ENCODE data around the gene PPP1R2C. TPM values are rescaled to one million over a fixed set of nuclear protein-coding genes. Genes with fewer than 3 reads are reported as not detected.

PPP1R2C gene
- total and polyA plus RNA-seq, 2 experiments from 2014 or later = not detected

DNA sequence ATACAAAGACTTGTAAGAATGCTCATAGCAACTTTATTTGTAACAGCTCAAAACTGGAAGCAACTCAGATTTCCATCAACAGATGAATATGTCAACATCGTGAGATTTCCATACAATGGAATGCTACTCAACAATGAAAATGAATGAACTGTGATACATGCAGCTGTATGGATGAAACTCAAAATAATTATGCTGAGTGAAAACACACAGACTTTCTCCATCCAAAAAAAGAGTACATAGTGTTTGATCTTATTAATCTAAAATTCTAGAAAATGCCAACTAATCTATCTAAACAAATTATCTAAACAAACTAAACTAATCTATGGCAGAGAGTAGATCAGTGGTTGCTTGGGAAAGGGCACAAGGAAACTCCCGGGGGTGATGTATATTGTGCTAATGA lies 42.7 kb downstream of the PPP1R2C start:
- Histone ChIP-seq H4K20me1 (replicated peaks; ENCODE audit: insufficient read depth) (no peaks in the 10 kb centered on the region), H3K4me3 (no peak overlapping the region), H3K27me3 (ENCODE audit: insufficient read depth) (no peaks in the 10 kb centered on the region), H3K27ac (ENCODE audit: low read depth) (no peak overlapping the region), H2AFZ (no peak overlapping the region), H3F3A (replicated peaks; ENCODE audit: low read depth) (no peaks in the 10 kb centered on the region), H3K4me1 (ENCODE audit: insufficient read depth) (no peaks in the 10 kb centered on the region), H3K4me2 (no peak overlapping the region), H3K79me2 (replicated peaks; ENCODE audit: insufficient read depth) (no peaks in the 10 kb centered on the region), H3K9me2 (ENCODE audit: insufficient read depth) (no peaks in the 10 kb centered on the region), H3K36me3 (ENCODE audit: insufficient read depth) (no peaks in the 10 kb centered on the region)
- TF ChIP-seq, protein P1, sequence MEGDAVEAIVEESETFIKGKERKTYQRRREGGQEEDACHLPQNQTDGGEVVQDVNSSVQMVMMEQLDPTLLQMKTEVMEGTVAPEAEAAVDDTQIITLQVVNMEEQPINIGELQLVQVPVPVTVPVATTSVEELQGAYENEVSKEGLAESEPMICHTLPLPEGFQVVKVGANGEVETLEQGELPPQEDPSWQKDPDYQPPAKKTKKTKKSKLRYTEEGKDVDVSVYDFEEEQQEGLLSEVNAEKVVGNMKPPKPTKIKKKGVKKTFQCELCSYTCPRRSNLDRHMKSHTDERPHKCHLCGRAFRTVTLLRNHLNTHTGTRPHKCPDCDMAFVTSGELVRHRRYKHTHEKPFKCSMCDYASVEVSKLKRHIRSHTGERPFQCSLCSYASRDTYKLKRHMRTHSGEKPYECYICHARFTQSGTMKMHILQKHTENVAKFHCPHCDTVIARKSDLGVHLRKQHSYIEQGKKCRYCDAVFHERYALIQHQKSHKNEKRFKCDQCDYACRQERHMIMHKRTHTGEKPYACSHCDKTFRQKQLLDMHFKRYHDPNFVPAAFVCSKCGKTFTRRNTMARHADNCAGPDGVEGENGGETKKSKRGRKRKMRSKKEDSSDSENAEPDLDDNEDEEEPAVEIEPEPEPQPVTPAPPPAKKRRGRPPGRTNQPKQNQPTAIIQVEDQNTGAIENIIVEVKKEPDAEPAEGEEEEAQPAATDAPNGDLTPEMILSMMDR (conservative IDR thresholded peaks at IDR 0.05; ENCODE audit: low read depth in 2 of 2) = no peak
- TF ChIP-seq, protein P2, sequence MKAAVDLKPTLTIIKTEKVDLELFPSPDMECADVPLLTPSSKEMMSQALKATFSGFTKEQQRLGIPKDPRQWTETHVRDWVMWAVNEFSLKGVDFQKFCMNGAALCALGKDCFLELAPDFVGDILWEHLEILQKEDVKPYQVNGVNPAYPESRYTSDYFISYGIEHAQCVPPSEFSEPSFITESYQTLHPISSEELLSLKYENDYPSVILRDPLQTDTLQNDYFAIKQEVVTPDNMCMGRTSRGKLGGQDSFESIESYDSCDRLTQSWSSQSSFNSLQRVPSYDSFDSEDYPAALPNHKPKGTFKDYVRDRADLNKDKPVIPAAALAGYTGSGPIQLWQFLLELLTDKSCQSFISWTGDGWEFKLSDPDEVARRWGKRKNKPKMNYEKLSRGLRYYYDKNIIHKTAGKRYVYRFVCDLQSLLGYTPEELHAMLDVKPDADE (IDR thresholded peaks at IDR 0.05) = no peak
- TF ChIP-seq ZNF331 (CRISPR knock-in tag; IDR thresholded peaks at IDR 0.05; ENCODE audit: low read depth) (no peak), STAT1 (IDR thresholded peaks at IDR 0.05; ENCODE audit: unreplicated experiment) (no peak), POLR2AphosphoS5 (IDR thresholded peaks at IDR 0.05; ENCODE audit: low read depth) (no peak), CREB1 (CRISPR knock-in tag; IDR thresholded peaks at IDR 0.05; ENCODE audit: low read depth) (no peak), JUNB (IDR thresholded peaks at IDR 0.05; ENCODE audit: unreplicated experiment) (no peak), EZH2 (IDR thresholded peaks at IDR 0.05; ENCODE audit: low read depth, unreplicated experiment) (no peak), EZH2phosphoT487 (IDR thresholded peaks at IDR 0.05; ENCODE audit: unreplicated experiment) (no peak), NANOG (IDR thresholded peaks at IDR 0.05; ENCODE audit: borderline replicate concordance) (no peak), ZNF114 (CRISPR knock-in tag; IDR thresholded peaks at IDR 0.05) (no peak)
- TF ChIP-seq, protein P3, sequence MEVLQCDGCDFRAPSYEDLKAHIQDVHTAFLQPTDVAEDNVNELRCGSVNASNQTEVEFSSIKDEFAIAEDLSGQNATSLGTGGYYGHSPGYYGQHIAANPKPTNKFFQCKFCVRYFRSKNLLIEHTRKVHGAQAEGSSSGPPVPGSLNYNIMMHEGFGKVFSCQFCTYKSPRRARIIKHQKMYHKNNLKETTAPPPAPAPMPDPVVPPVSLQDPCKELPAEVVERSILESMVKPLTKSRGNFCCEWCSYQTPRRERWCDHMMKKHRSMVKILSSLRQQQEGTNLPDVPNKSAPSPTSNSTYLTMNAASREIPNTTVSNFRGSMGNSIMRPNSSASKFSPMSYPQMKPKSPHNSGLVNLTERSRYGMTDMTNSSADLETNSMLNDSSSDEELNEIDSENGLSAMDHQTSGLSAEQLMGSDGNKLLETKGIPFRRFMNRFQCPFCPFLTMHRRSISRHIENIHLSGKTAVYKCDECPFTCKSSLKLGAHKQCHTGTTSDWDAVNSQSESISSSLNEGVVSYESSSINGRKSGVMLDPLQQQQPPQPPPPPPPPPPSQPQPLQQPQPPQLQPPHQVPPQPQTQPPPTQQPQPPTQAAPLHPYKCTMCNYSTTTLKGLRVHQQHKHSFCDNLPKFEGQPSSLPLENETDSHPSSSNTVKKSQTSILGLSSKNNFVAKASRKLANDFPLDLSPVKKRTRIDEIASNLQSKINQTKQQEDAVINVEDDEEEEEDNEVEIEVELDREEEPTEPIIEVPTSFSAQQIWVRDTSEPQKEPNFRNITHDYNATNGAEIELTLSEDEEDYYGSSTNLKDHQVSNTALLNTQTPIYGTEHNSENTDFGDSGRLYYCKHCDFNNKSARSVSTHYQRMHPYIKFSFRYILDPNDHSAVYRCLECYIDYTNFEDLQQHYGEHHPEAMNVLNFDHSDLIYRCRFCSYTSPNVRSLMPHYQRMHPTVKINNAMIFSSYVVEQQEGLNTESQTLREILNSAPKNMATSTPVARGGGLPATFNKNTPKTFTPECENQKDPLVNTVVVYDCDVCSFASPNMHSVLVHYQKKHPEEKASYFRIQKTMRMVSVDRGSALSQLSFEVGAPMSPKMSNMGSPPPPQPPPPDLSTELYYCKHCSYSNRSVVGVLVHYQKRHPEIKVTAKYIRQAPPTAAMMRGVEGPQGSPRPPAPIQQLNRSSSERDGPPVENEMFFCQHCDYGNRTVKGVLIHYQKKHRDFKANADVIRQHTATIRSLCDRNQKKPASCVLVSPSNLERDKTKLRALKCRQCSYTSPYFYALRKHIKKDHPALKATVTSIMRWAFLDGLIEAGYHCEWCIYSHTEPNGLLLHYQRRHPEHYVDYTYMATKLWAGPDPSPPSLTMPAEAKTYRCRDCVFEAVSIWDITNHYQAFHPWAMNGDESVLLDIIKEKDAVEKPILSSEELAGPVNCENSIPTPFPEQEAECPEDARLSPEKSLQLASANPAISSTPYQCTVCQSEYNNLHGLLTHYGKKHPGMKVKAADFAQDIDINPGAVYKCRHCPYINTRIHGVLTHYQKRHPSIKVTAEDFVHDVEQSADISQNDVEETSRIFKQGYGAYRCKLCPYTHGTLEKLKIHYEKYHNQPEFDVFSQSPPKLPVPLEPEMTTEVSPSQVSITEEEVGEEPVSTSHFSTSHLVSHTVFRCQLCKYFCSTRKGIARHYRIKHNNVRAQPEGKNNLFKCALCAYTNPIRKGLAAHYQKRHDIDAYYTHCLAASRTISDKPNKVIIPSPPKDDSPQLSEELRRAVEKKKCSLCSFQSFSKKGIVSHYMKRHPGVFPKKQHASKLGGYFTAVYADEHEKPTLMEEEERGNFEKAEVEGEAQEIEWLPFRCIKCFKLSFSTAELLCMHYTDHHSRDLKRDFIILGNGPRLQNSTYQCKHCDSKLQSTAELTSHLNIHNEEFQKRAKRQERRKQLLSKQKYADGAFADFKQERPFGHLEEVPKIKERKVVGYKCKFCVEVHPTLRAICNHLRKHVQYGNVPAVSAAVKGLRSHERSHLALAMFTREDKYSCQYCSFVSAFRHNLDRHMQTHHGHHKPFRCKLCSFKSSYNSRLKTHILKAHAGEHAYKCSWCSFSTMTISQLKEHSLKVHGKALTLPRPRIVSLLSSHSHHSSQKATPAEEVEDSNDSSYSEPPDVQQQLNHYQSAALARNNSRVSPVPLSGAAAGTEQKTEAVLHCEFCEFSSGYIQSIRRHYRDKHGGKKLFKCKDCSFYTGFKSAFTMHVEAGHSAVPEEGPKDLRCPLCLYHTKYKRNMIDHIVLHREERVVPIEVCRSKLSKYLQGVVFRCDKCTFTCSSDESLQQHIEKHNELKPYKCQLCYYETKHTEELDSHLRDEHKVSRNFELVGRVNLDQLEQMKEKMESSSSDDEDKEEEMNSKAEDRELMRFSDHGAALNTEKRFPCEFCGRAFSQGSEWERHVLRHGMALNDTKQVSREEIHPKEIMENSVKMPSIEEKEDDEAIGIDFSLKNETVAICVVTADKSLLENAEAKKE (CRISPR knock-in tag; IDR thresholded peaks at IDR 0.05) = no peak
- TF ChIP-seq, protein P4, sequence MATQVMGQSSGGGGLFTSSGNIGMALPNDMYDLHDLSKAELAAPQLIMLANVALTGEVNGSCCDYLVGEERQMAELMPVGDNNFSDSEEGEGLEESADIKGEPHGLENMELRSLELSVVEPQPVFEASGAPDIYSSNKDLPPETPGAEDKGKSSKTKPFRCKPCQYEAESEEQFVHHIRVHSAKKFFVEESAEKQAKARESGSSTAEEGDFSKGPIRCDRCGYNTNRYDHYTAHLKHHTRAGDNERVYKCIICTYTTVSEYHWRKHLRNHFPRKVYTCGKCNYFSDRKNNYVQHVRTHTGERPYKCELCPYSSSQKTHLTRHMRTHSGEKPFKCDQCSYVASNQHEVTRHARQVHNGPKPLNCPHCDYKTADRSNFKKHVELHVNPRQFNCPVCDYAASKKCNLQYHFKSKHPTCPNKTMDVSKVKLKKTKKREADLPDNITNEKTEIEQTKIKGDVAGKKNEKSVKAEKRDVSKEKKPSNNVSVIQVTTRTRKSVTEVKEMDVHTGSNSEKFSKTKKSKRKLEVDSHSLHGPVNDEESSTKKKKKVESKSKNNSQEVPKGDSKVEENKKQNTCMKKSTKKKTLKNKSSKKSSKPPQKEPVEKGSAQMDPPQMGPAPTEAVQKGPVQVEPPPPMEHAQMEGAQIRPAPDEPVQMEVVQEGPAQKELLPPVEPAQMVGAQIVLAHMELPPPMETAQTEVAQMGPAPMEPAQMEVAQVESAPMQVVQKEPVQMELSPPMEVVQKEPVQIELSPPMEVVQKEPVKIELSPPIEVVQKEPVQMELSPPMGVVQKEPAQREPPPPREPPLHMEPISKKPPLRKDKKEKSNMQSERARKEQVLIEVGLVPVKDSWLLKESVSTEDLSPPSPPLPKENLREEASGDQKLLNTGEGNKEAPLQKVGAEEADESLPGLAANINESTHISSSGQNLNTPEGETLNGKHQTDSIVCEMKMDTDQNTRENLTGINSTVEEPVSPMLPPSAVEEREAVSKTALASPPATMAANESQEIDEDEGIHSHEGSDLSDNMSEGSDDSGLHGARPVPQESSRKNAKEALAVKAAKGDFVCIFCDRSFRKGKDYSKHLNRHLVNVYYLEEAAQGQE (IDR thresholded peaks at IDR 0.05; ENCODE audit: unreplicated experiment) = no peak
- ATAC-seq (no peak), DNase-seq (ENCODE audit: low spot score) (no peak)
- H3K36me3 Mint-ChIP-seq (ENCODE audit: low read depth) = peaks cover 3% of the 10 kb centered on the region; the same call in 1 of the 3 replicates
- no peak overlapping the region for H3K27ac Mint-ChIP-seq
- H3K9me3 Mint-ChIP-seq = no peaks in the 10 kb centered on the region; the same call in 2 of the 3 replicates
- no peak overlapping the region for H3K4me3 Mint-ChIP-seq
- H3K27me3 Mint-ChIP-seq (ENCODE audit: insufficient read depth, low read depth, poor library complexity) = no peaks in the 10 kb centered on the region
- no peaks in the 10 kb centered on the region for H3K4me1 Mint-ChIP-seq
